Measurements from ENCODE around the gene RBM34. TPM values are rescaled to one million over a fixed set of nuclear protein-coding genes. Genes with fewer than 3 reads are reported as not detected.
"Not testable (repeated sequence)": the region's sequence is repeated elsewhere in the genome, so short reads cannot be mapped to it uniquely, and the experiment has no call there.

The RBM34 gene, protein sequence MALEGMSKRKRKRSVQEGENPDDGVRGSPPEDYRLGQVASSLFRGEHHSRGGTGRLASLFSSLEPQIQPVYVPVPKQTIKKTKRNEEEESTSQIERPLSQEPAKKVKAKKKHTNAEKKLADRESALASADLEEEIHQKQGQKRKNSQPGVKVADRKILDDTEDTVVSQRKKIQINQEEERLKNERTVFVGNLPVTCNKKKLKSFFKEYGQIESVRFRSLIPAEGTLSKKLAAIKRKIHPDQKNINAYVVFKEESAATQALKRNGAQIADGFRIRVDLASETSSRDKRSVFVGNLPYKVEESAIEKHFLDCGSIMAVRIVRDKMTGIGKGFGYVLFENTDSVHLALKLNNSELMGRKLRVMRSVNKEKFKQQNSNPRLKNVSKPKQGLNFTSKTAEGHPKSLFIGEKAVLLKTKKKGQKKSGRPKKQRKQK
- total RNA-seq (100 to 1,000 TPM; 120 TPM), polyA plus RNA-seq (10 to 100 TPM; 55.2 to 79.8 TPM)

- Mint-ChIP-seq H3K9me3 (peaks cover 0 to 2% (median 0%) of the 10 kb centered on the region in 8 donors), H3K4me3 (peak within 1 kb of the TSS; percentile 94 to 99 (median 98)), H3K27me3 (no peaks in the 10 kb centered on the region), H3K27ac (peak within 1 kb of the TSS; percentile 95 to 99 (median 98)), H3K36me3 (peaks cover 7 to 16% of the 10 kb centered on the region in 2 donors), H3K4me1 (peaks cover 15 to 30% (median 22%) of the 10 kb centered on the region in 4 donors)
- CTCF ChIA-PET (ENCODE audit: partially characterized antibody): interaction anchor here (0.8 to 1.4 kb wide), 7 partner anchors 14 to 255 kb away, joined by 3 to 6 read pairs (median 3); no protein-coding TSS in a partner anchor
- Histone ChIP-seq H3K9me3 (ENCODE audit: control insufficient read depth in 1 of 2, low read length in 2 of 2) (no peaks in the 10 kb centered on the region), H3K27me3 (ENCODE audit: insufficient read depth, low read length) (no peaks in the 10 kb centered on the region), H3K4me3 (ENCODE audit: low read length in 2 of 2) (peak within 1 kb of the TSS; percentile 79 to 80), H3K36me3 (ENCODE audit: insufficient read depth, low read length) (peaks cover 25% of the 10 kb centered on the region), H3K27ac (ENCODE audit: low read depth, low read length) (peak within 1 kb of the TSS; percentile 92), H3K4me1 (ENCODE audit: insufficient read depth, low read length) (peaks cover 50% of the 10 kb centered on the region)
- peak; percentile 90 to 93 (median 91) for DNase-seq
- POLR2A ChIA-PET (ENCODE audit: partially characterized antibody): interaction anchor here (0.6 to 1.8 kb wide), 43 partner anchors 10 to 788 kb away, joined by 3 to 42 read pairs (median 4); partner anchors contain the start of genes ARID4B, B3GALNT2, COA6 and GGPS1
- intact Hi-C loops (cut with micrococcal nuclease): loop anchor here (1.0 to 5.0 kb wide), 8 partner anchors 33 to 559 kb away; partner anchors contain the start of genes ARID4B, B3GALNT2, GGPS1 and TBCE
These were observed at the start of gene RBM34 for GRCh38 chr1:235160957-235161684. Gene RBM34 (minus strand): TSS chr1:235161250. CDS start chr1:235161226, 24 bp downstream.

DNA sequence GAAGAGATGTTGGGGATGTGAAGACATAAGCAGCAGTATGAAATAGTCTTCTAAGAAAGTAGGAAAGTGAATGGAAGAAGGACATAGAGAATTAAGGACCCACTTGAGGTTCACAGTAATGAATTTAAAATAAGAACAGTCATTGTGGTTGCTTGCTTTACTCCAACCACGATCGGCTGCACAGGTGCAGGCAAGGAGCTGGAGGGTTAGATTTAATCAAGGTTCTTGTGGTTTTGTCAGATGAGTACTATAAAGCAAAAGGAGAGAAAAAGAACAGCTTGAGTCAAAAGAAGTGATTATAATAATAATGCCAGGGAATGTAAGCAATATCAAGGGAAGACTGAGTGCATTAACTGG lies 46.1 kb upstream of the RBM34 start:
- no peaks in the 10 kb centered on the region for H3K9me3 ChIP-seq (ENCODE audit: control insufficient read depth in 1 of 2, low read length in 2 of 2)
- H3K27me3 ChIP-seq (ENCODE audit: insufficient read depth, low read length): no peaks in the 10 kb centered on the region
- peaks cover 8% of the 10 kb centered on the region for H3K36me3 ChIP-seq (ENCODE audit: insufficient read depth, low read length)
- Mint-ChIP-seq H3K36me3 (peaks cover 15 to 42% of the 10 kb centered on the region in 2 donors), H3K9me3 (no peaks in the 10 kb centered on the region), H3K4me1 (peaks cover 19 to 31% (median 25%) of the 10 kb centered on the region in 4 donors), H3K27ac (peak overlapping the region; percentile 25 to 90 (median 61)), H3K4me3 (peak overlapping the region in 7 of 8 donors; percentile 1 to 67 (median 56)), H3K27me3 (no peaks in the 10 kb centered on the region)
- DNase-seq: peak; percentile 58 to 72 (median 64)
- H3K4me3 ChIP-seq (ENCODE audit: low read length in 2 of 2): no peak overlapping the region
- H3K27ac ChIP-seq (ENCODE audit: low read depth, low read length): peak overlapping the region; percentile 20
- peaks cover 19% of the 10 kb centered on the region for H3K4me1 ChIP-seq (ENCODE audit: insufficient read depth, low read length)
- CTCF ChIA-PET (ENCODE audit: partially characterized antibody): interaction anchor here (1.0 to 1.6 kb wide), 2 partner anchors 47 to 209 kb away, joined by 3 to 10 read pairs; no protein-coding TSS in a partner anchor
- POLR2A ChIA-PET (ENCODE audit: partially characterized antibody): interaction anchor here (0.7 to 1.3 kb wide), 3 partner anchors 10 to 46 kb away, joined by 3 to 6 read pairs (median 3); partner anchors contain the start of gene RBM34
- intact Hi-C loops (cut with micrococcal nuclease): loop anchor here (5.0 kb wide), 2 partner anchors 40 to 45 kb away; partner anchors contain the start of gene RBM34

DNA sequence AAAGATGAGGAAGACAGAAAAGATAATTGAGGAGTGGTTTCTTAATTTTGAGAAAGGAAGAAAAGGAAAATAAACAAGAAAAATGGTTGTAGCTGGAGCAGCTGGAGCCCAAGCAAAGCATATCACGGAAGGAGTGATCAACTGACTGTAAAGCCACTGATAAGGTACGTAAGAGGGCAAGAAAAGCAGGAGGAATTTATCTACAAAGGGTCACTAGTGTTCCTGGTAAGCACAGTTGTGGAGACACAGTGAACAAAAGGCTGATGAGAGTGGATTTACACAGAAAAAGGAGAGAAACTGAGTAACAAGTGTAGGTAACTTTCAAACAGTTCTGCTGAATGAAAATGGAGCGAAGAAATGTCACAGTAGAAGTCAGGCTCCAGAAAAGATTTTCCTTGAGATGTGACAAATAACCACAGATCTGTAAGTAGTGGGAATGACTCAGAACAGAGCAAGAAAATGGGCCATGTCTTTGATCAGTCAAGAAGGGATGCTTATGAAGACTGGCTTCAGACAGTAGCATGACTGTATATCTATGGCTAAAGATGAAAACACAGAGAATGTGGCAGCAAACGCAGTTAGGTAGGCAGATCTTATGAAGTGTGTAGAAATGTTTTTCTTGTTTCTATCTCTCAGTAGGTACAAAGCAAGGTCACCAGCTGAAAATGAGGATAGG lies 45.6 kb upstream of the RBM34 start:
- Histone ChIP-seq H3K4me3 (ENCODE audit: low read length in 2 of 2) (no peak overlapping the region), H3K27ac (ENCODE audit: low read depth, low read length) (peak overlapping the region; percentile 20), H3K36me3 (ENCODE audit: insufficient read depth, low read length) (peaks cover 8% of the 10 kb centered on the region), H3K4me1 (ENCODE audit: insufficient read depth, low read length) (peaks cover 19% of the 10 kb centered on the region), H3K27me3 (ENCODE audit: insufficient read depth, low read length) (no peaks in the 10 kb centered on the region), H3K9me3 (ENCODE audit: control insufficient read depth in 1 of 2, low read length in 2 of 2) (no peaks in the 10 kb centered on the region)
- CTCF ChIA-PET (ENCODE audit: partially characterized antibody): interaction anchor here (1.0 to 1.6 kb wide), 2 partner anchors 46 to 209 kb away, joined by 3 to 10 read pairs; no protein-coding TSS in a partner anchor
- H3K4me3 Mint-ChIP-seq: peak overlapping the region in 7 of 8 donors; percentile 1 to 67 (median 59)
- H3K9me3 Mint-ChIP-seq: no peaks in the 10 kb centered on the region
- H3K36me3 Mint-ChIP-seq: peaks cover 13 to 37% of the 10 kb centered on the region in 2 donors
- peak in 3 of 5 donors; percentile 4 to 52 (median 20) for DNase-seq
- peak overlapping the region; percentile 25 to 91 (median 65) for H3K27ac Mint-ChIP-seq
- no peaks in the 10 kb centered on the region for H3K27me3 Mint-ChIP-seq
- peaks cover 19 to 31% (median 25%) of the 10 kb centered on the region in 4 donors for H3K4me1 Mint-ChIP-seq
- POLR2A ChIA-PET (ENCODE audit: partially characterized antibody): interaction anchor here (1.2 to 1.3 kb wide), 2 partner anchors 9 to 46 kb away, joined by 3 to 6 read pairs; partner anchors contain the start of gene RBM34
- intact Hi-C loops (cut with micrococcal nuclease): loop anchor here (5.0 kb wide), 2 partner anchors 41 to 44 kb away; partner anchors contain the start of gene RBM34

GRCh38 chr1:235205687-235206086 lies 44.6 kb upstream of the RBM34 start:
- no peak overlapping the region for H3K4me3 Mint-ChIP-seq
- CTCF ChIA-PET (ENCODE audit: partially characterized antibody): interaction anchor here (1.1 kb wide), 1 partner anchor 101 kb away, joined by 3 read pairs; no protein-coding TSS in a partner anchor

DNA sequence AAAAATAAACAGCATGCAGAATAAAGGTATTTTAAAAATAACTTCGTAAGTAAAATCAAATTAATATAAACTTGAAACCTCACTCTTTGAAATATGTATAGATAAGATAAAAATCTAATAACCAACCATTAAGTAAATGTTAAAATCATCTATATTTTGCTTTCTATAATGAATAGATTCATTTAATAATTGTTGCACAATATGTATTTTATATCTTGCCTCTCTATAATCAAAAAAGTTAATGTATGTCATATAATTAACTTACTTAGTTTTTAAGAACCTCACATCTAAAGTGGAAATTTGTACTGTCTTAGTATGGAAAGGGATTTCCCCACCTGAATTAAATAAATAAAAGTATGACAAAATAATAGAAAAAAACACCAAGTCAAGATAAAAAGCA lies 42.4 kb upstream of the RBM34 start:
- Histone ChIP-seq H3K27ac (ENCODE audit: low read depth, low read length) (no peak overlapping the region), H3K36me3 (ENCODE audit: insufficient read depth, low read length) (peaks cover 5% of the 10 kb centered on the region), H3K4me3 (ENCODE audit: low read length in 2 of 2) (no peak overlapping the region), H3K4me1 (ENCODE audit: insufficient read depth, low read length) (peaks cover 19% of the 10 kb centered on the region), H3K27me3 (ENCODE audit: insufficient read depth, low read length) (no peaks in the 10 kb centered on the region), H3K9me3 (ENCODE audit: control insufficient read depth in 1 of 2, low read length in 2 of 2) (no peaks in the 10 kb centered on the region)
- Mint-ChIP-seq H3K4me1 (peaks cover 21 to 37% (median 27%) of the 10 kb centered on the region in 4 donors), H3K4me3 (no peak overlapping the region), H3K27me3 (no peaks in the 10 kb centered on the region), H3K36me3 (peaks cover 9 to 29% of the 10 kb centered on the region in 2 donors), H3K27ac (no peak overlapping the region), H3K9me3 (no peaks in the 10 kb centered on the region)
- no peak for DNase-seq
- intact Hi-C loops (cut with micrococcal nuclease): no loop called here
- CTCF ChIA-PET (ENCODE audit: partially characterized antibody): no interaction called here
- POLR2A ChIA-PET (ENCODE audit: partially characterized antibody): no interaction called here

More at GRCh38 chr1:235205687-235206086, 44.6 kb upstream of the RBM34 start:
- POLR2A ChIA-PET (ENCODE audit: partially characterized antibody): interaction anchor here (0.5 to 1.2 kb wide), 3 partner anchors 9 to 45 kb away, joined by 3 to 5 read pairs (median 3); partner anchors contain the start of gene RBM34
- Histone ChIP-seq H3K4me1 (ENCODE audit: insufficient read depth, low read length) (peaks cover 19% of the 10 kb centered on the region), H3K9me3 (ENCODE audit: control insufficient read depth in 1 of 2, low read length in 2 of 2) (no peaks in the 10 kb centered on the region), H3K27me3 (ENCODE audit: insufficient read depth, low read length) (no peaks in the 10 kb centered on the region), H3K36me3 (ENCODE audit: insufficient read depth, low read length) (peaks cover 8% of the 10 kb centered on the region), H3K27ac (ENCODE audit: low read depth, low read length) (no peak overlapping the region), H3K4me3 (ENCODE audit: low read length in 2 of 2) (no peak overlapping the region)
- intact Hi-C loops (cut with micrococcal nuclease): loop anchor here (5.0 kb wide), 2 partner anchors 42 to 43 kb away; partner anchors contain the start of gene RBM34
- no peaks in the 10 kb centered on the region for H3K9me3 Mint-ChIP-seq
- peaks cover 7 to 28% of the 10 kb centered on the region in 2 donors for H3K36me3 Mint-ChIP-seq
- H3K4me1 Mint-ChIP-seq: peaks cover 19 to 31% (median 25%) of the 10 kb centered on the region in 4 donors
- no peak for DNase-seq
- peak overlapping the region in 3 of 7 donors; percentile 44 to 65 (median 63) for H3K27ac Mint-ChIP-seq
- H3K27me3 Mint-ChIP-seq: no peaks in the 10 kb centered on the region

DNA sequence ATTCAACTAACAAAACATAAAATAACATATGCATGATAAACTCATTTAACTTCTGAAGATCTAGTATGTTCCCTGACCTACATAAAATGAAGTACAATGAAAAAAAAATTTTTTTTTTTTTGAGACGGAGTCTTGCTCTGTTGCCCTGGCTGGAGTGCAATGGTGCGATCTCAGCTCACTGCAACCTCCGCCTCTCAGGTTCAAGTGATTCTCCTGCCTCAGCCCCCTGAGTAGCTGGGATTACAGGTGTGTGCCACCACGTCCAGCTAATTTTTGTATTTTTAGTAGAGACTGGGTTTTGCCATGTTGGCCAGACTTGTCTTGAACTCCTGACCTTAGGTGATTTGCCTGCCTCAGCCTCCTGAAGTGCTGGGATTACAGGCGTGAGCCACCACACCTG lies 41.4 kb upstream of the RBM34 start:
- H3K27me3 ChIP-seq (ENCODE audit: insufficient read depth, low read length); intact Hi-C loops (cut with micrococcal nuclease); H3K27ac ChIP-seq (ENCODE audit: low read depth, low read length); H3K4me3 ChIP-seq (ENCODE audit: low read length in 2 of 2); POLR2A ChIA-PET (ENCODE audit: partially characterized antibody); H3K36me3 ChIP-seq (ENCODE audit: insufficient read depth, low read length); DNase-seq; H3K9me3 ChIP-seq (ENCODE audit: control insufficient read depth in 1 of 2, low read length in 2 of 2); H3K9me3 Mint-ChIP-seq; CTCF ChIA-PET (ENCODE audit: partially characterized antibody); H3K4me3 Mint-ChIP-seq; H3K27me3 Mint-ChIP-seq: not testable (repeated sequence)
- peaks cover 12% of the 10 kb centered on the region for H3K4me1 ChIP-seq (ENCODE audit: insufficient read depth, low read length)
- Mint-ChIP-seq H3K27ac (peak overlapping the region in 1 of 7 donors; percentile 55), H3K4me1 (peaks cover 18 to 35% (median 25%) of the 10 kb centered on the region in 4 donors), H3K36me3 (peaks cover 10 to 36% of the 10 kb centered on the region in 2 donors)

All from CD4-positive, alpha-beta memory T cell (primary cell).